Activated CD4-positive, alpha-beta T cell treated with anti-CD3 and anti-CD28 coated beads, Interleukin-2, amount 10 ng/mL, durations not matched to agents 7 days and 5 days (primary cell): Measurements from ENCODE around the gene SECISBP2. TPM values are rescaled to one million over a fixed set of nuclear protein-coding genes. Genes with fewer than 3 reads are reported as not detected.
"Not testable (repeated sequence)": the region's sequence is repeated elsewhere in the genome, so short reads cannot be mapped to it uniquely, and the experiment has no call there.

Experiments
- CTCF ChIA-PET: fragments of 350-600 bp; sonication (Branson Sonifier 250); formaldehyde crosslinking; loops from one replicate; lab custom pipeline; 2021; ENCODE audit warnings: antibody characterized with exemption; lab: Charles Lee
- POLR2A ChIA-PET: fragments of 350-600 bp; sonication (Branson Sonifier 250); formaldehyde crosslinking; loops from one replicate; lab custom pipeline; 2021; ENCODE audit warnings: antibody characterized with exemption; lab: Charles Lee
- DNase-seq: peaks from one replicate; pipeline ENCODE4 v3.0.0-alpha.2; 2020
- H3K27ac Mint-ChIP-seq: one replicate; pipeline ENCODE4 v1.8.0; 2021; ENCODE audit warnings: mild to moderate bottlenecking, moderate library complexity, mixed read lengths
- H3K27me3 Mint-ChIP-seq: one replicate; pipeline ENCODE4 v1.8.0; 2021; ENCODE audit warnings: mixed read lengths
- H3K36me3 Mint-ChIP-seq: one replicate; pipeline ENCODE4 v1.8.0; 2021; ENCODE audit warnings: low read depth, mixed read lengths
- H3K4me1 Mint-ChIP-seq: one replicate; pipeline ENCODE4 v1.8.0; 2021; ENCODE audit warnings: mixed read lengths
- H3K4me3 Mint-ChIP-seq: one replicate; pipeline ENCODE4 v1.8.0; 2021; ENCODE audit warnings: mild to moderate bottlenecking, moderate library complexity, mixed read lengths
- H3K9me3 Mint-ChIP-seq: one replicate; pipeline ENCODE4 v1.8.0; 2021; ENCODE audit warnings: mixed read lengths
- total RNA-seq, 2 experiments: library from RNA; stranded (reverse); gene quantifications; one replicate each; pipeline ENCODE4 v1.2.3, GENCODE V29; 2021

Gene SECISBP2
- total RNA-seq, 2 experiments from 2014 or later: 43.4 to 46.0 TPM

- H3K4me1 Mint-ChIP-seq: peaks cover 5% of the 10 kb centered on the region
- H3K27me3 Mint-ChIP-seq: no peaks in the 10 kb centered on the region
- no peaks in the 10 kb centered on the region for H3K9me3 Mint-ChIP-seq
- H3K27ac Mint-ChIP-seq: no peak overlapping the region
- H3K36me3 Mint-ChIP-seq: peaks cover 36% of the 10 kb centered on the region
- DNase-seq: no peak
- ChIA-PET POLR2A (no interaction called here), CTCF (interaction anchor here (1.0 to 1.4 kb wide), 2 partner anchors 9 to 12 kb away, joined by 3 to 4 read pairs; no protein-coding TSS in a partner anchor)
- H3K4me3 Mint-ChIP-seq: no peak overlapping the region
Observed at GRCh38 chr9:89362647-89363310, 44.5 kb downstream of the SECISBP2 start.

GRCh38 chr9:89363311-89363670, 45.0 kb downstream of the SECISBP2 start:
- Mint-ChIP-seq H3K9me3 (no peaks in the 10 kb centered on the region), H3K36me3 (peaks cover 36% of the 10 kb centered on the region), H3K4me1 (peaks cover 4% of the 10 kb centered on the region), H3K27me3 (no peaks in the 10 kb centered on the region), H3K4me3 (no peak overlapping the region), H3K27ac (peak overlapping the region; percentile 50)
- POLR2A ChIA-PET: no interaction called here
- CTCF ChIA-PET: interaction anchor here (1.0 to 1.4 kb wide), 2 partner anchors 9 to 12 kb away, joined by 3 to 4 read pairs; no protein-coding TSS in a partner anchor
- no peak for DNase-seq

DNA sequence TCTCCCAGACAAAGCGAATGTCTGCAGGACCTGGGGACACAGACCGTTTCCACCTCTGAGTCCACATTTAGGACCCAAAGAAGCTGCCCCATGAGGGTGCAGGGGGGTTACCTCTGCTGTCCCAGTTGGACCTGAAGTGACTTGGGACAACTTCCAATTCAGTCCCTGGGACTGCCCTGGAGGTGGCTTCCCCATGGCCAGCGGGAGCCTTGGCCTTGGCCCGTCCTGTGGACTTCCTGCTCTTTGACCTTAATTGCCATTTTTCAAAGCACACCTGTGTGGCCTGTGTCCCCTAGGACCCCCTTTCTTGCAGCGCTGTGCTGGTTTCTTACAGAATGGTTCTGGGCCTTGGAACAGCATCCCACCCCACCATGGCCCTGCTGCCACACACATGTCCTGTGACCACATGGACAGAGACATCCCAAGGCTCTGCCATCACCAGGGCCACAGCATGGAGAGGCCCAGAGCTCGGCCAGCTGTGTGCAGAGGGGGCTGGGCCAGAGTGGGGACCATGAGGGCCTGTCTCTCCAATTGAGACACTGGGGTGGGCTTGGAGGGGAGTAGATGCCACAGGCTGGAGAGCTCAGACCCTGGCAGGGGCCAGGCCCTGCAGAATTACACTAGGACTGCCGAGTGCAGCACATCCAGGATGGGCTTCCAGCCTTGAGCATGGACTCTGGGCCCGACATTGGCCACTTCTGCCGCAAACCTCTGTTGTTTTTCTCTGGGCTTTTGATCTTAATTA, 45.8 kb downstream of the SECISBP2 start:
- H3K4me3 Mint-ChIP-seq: no peak overlapping the region
- CTCF ChIA-PET: no interaction called here
- POLR2A ChIA-PET: interaction anchor here (0.5 kb wide), 1 partner anchor 12 kb away, joined by 5 read pairs; no protein-coding TSS in a partner anchor
- H3K36me3 Mint-ChIP-seq: peaks cover 29% of the 10 kb centered on the region
- no peak for DNase-seq
- no peaks in the 10 kb centered on the region for H3K9me3 Mint-ChIP-seq
- H3K27me3 Mint-ChIP-seq: no peaks in the 10 kb centered on the region
- peak overlapping the region; percentile 19 for H3K27ac Mint-ChIP-seq
- peaks cover 4% of the 10 kb centered on the region for H3K4me1 Mint-ChIP-seq

DNA sequence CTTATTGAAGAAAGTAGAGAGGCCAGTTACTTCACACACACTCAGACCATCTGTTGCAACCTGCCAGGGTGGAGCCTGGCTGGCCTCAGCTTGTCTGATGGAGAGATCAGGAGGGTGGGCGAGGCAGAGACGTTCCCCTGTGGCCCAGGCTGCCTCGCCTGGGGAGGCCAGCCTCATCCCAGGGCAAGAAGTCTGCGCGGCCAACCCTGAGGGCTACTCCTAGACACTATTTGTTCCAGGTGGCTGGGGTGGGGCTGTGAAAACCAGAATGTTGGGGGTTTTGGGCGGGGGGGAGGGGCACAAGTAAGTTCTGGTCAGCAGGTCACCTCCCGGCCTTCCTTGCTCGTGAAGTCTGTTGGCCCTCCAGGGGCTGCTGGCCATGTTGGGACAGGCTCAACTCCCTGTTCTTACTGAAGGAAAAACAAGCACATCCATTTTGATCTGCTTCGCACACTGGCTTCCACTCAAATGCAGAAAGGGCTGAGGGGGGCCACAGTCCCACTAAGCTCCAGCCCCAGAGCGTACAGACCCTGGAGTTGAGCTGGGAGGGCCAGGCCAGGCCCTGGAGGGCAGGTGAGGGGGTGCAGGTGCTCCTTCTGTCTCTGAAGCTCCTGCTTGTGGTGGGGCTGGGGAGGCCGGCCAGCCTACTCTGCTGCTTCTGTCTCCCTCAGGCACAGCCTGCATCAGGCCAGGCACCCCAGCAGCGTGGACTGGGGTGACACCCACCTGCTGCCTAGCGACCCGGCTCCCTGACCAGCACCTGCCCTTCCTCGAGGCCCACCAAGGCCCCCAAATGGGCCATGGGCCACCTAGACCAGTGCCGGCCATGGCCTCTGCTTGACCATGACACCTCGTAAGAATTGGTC, 46.6 kb downstream of the SECISBP2 start:
- no peak overlapping the region for H3K4me3 Mint-ChIP-seq
- ChIA-PET POLR2A (interaction anchor here (0.5 kb wide), 1 partner anchor 11 kb away, joined by 5 read pairs; no protein-coding TSS in a partner anchor), CTCF (interaction anchor here (1.3 kb wide), 1 partner anchor 184 kb away, joined by 3 read pairs; no protein-coding TSS in a partner anchor)
- no peaks in the 10 kb centered on the region for H3K27me3 Mint-ChIP-seq
- H3K9me3 Mint-ChIP-seq: no peaks in the 10 kb centered on the region
- H3K4me1 Mint-ChIP-seq: peaks cover 4% of the 10 kb centered on the region
- no peak for DNase-seq
- H3K27ac Mint-ChIP-seq: no peak overlapping the region
- H3K36me3 Mint-ChIP-seq: peaks cover 25% of the 10 kb centered on the region

- ChIA-PET CTCF (interaction anchor here (1.3 to 2.2 kb wide), 2 partner anchors 8 to 183 kb away, joined by 3 to 8 read pairs; no protein-coding TSS in a partner anchor), POLR2A (no interaction called here)
- H3K9me3 Mint-ChIP-seq: no peaks in the 10 kb centered on the region
- no peak for DNase-seq
- no peak overlapping the region for H3K4me3 Mint-ChIP-seq
- no peak overlapping the region for H3K27ac Mint-ChIP-seq
- H3K27me3 Mint-ChIP-seq: no peaks in the 10 kb centered on the region
- H3K36me3 Mint-ChIP-seq: peaks cover 21% of the 10 kb centered on the region
- H3K4me1 Mint-ChIP-seq: peaks cover 1% of the 10 kb centered on the region
Observed at GRCh38 chr9:89365532-89365912, 47.2 kb downstream of the SECISBP2 start.

- no peak for DNase-seq
- Mint-ChIP-seq H3K4me3 (no peak overlapping the region), H3K27ac (peak overlapping the region; percentile 19), H3K36me3 (peaks cover 9% of the 10 kb centered on the region), H3K4me1 (no peaks in the 10 kb centered on the region), H3K27me3 (no peaks in the 10 kb centered on the region), H3K9me3 (no peaks in the 10 kb centered on the region)
- ChIA-PET POLR2A (no interaction called here), CTCF (interaction anchor here (0.6 to 2.2 kb wide), 2 partner anchors 9 to 1094 kb away, joined by 3 to 8 read pairs; no protein-coding TSS in a partner anchor)
Observed at GRCh38 chr9:89366711-89367110, 48.4 kb downstream of the SECISBP2 start.

DNA sequence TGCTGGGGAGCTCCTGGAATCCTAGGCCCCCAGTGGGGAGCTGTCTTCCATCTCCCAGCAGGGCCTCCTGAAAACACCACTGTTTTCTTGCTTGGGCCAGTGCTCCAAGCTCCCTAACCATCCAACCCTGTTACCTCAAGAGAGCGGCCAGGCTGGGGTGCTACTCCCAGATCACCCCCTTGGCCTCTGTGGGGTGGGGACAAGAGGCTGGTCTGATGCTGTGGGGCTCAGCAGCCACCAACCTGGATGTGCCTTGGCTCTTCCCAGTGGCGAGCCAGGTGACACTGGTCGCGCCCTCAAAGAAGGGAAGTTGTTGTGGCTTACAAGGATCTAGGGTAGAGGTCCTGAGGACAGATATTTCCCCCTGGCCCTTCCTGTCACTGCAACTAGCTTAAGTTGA, 49.0 kb downstream of the SECISBP2 start:
- POLR2A ChIA-PET: interaction anchor here (0.5 kb wide), 1 partner anchor 11 kb away, joined by 4 read pairs; no protein-coding TSS in a partner anchor
- Mint-ChIP-seq H3K4me1 (peaks cover 2% of the 10 kb centered on the region), H3K27ac (no peak overlapping the region), H3K4me3 (no peak overlapping the region), H3K9me3 (no peaks in the 10 kb centered on the region), H3K36me3 (peaks cover 6% of the 10 kb centered on the region), H3K27me3 (no peaks in the 10 kb centered on the region)
- CTCF ChIA-PET: interaction anchor here (0.6 to 2.2 kb wide), 2 partner anchors 10 to 56 kb away, joined by 4 to 8 read pairs; no protein-coding TSS in a partner anchor
- DNase-seq: no peak

DNA sequence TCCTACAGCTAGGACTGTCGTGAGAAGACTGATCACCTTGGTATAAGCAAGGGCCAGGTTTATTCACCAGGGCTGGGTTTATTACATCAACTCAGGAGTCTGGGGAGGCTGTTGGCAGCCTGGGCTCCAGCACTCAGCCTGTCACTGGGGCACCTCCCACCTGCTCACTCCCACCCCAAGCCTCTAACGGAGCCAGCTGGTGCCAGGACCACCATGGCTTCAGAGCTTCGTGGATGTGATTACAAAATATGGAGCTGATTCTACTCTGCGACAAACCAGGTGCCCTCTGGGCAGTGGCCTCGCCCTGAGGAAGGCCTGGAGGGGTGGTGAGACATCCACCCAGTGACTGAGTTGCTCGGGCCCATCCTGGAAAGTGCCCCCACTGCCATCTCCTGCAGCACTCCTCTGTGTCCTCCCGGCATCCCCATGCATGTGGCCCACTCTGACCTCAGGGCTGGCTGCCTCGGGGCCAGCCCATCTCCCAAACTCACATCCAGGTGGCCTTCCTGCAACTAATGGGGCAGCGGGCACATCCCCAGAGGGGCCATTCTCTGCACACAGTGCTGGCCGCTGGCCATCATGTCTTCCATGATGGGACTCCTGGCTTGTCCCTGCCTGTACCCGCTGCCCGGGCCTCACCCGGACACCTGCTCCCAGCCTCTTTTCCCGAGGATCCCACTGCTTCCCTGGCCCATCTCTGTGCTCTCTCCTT, 49.6 kb downstream of the SECISBP2 start:
- CTCF ChIA-PET: interaction anchor here (0.6 to 2.2 kb wide), 2 partner anchors 11 to 55 kb away, joined by 4 to 8 read pairs; no protein-coding TSS in a partner anchor
- no peak overlapping the region for H3K4me3 Mint-ChIP-seq
- H3K27me3 Mint-ChIP-seq: no peaks in the 10 kb centered on the region
- peaks cover 8% of the 10 kb centered on the region for H3K4me1 Mint-ChIP-seq
- no peaks in the 10 kb centered on the region for H3K9me3 Mint-ChIP-seq
- POLR2A ChIA-PET: interaction anchor here (0.5 kb wide), 1 partner anchor 10 kb away, joined by 4 read pairs; no protein-coding TSS in a partner anchor
- H3K27ac Mint-ChIP-seq: no peak overlapping the region
- DNase-seq: no peak
- peaks cover 4% of the 10 kb centered on the region for H3K36me3 Mint-ChIP-seq

GRCh38 chr9:89368550-89368949, 50.2 kb downstream of the SECISBP2 start:
- Mint-ChIP-seq H3K4me3 (no peak overlapping the region), H3K36me3 (no peaks in the 10 kb centered on the region), H3K4me1 (peaks cover 15% of the 10 kb centered on the region), H3K27me3 (no peaks in the 10 kb centered on the region), H3K27ac (peak overlapping the region; percentile 64), H3K9me3 (no peaks in the 10 kb centered on the region)
- no peak for DNase-seq
- ChIA-PET CTCF (no interaction called here), POLR2A (no interaction called here)

- no peak overlapping the region for H3K4me3 Mint-ChIP-seq
- H3K36me3 Mint-ChIP-seq: no peaks in the 10 kb centered on the region
- CTCF ChIA-PET: no interaction called here
- H3K27me3 Mint-ChIP-seq: no peaks in the 10 kb centered on the region
- no peaks in the 10 kb centered on the region for H3K9me3 Mint-ChIP-seq
- no peak for DNase-seq
- H3K4me1 Mint-ChIP-seq: peaks cover 19% of the 10 kb centered on the region
- no peak overlapping the region for H3K27ac Mint-ChIP-seq
- POLR2A ChIA-PET: no interaction called here
Observed at GRCh38 chr9:89368978-89369377, 50.7 kb downstream of the SECISBP2 start.

- ChIA-PET CTCF (no interaction called here), POLR2A (no interaction called here)
- DNase-seq: no peak
- Mint-ChIP-seq H3K4me3 (no peak overlapping the region), H3K9me3 (no peaks in the 10 kb centered on the region), H3K36me3 (peaks cover 3% of the 10 kb centered on the region), H3K27ac (no peak overlapping the region), H3K27me3 (no peaks in the 10 kb centered on the region), H3K4me1 (peaks cover 34% of the 10 kb centered on the region)
Observed at GRCh38 chr9:89370593-89370992, 52.3 kb downstream of the SECISBP2 start.

- DNase-seq, H3K4me3 Mint-ChIP-seq, H3K9me3 Mint-ChIP-seq, H3K27ac Mint-ChIP-seq, H3K27me3 Mint-ChIP-seq, CTCF ChIA-PET, POLR2A ChIA-PET: not testable (repeated sequence)
- peaks cover 11% of the 10 kb centered on the region for H3K36me3 Mint-ChIP-seq
- H3K4me1 Mint-ChIP-seq: peaks cover 45% of the 10 kb centered on the region
Observed at GRCh38 chr9:89371791-89372190, 53.5 kb downstream of the SECISBP2 start.
